T-cell (primary cell): Measurements from ENCODE around the gene MCTP1. TPM values are rescaled to one million over a fixed set of nuclear protein-coding genes. Genes with fewer than 3 reads are reported as not detected.

ENCODE experiments used
- ATAC-seq, 4 experiments: fragments of 200-7000 bp in 3 of 4; fragments of 150-1000 bp in 1 of 4; cut with Tn5 transposase; replicated peaks in 1 of 4; 1 replicate in 3 of 4; 2 replicates in 1 of 4; pipeline ENCODE4 v1.10.0; 2021; ENCODE audit warnings: moderate library complexity in 3 of 4, mild to moderate bottlenecking in 2 of 4, moderate number of reproducible peaks in 1 of 4
- CTCF ChIA-PET, 2 donors: fragments of 300-600 bp; sonication (Branson Sonifier 250); formaldehyde crosslinking; loops; one replicate each; lab custom pipeline; 2022; ENCODE audit warnings: antibody characterized with exemption in 2 of 2; lab: Charles Lee
- POLR2A ChIA-PET, 2 donors: fragments of 300-600 bp; sonication (Branson Sonifier 250); formaldehyde crosslinking; loops; one replicate each; lab custom pipeline; 2022; ENCODE audit warnings: antibody characterized with exemption in 2 of 2; lab: Charles Lee
- DNase-seq, 35 experiments: peaks; one replicate each; pipeline versions ENCODE4 v3.0.0 to v3.0.0-alpha.2; 2013 to 2023
- H3K27ac ChIP-seq: one replicate; pipeline ENCODE4 v1.5.1; 2013; ENCODE audit warnings: low read length
- H3K27me3 ChIP-seq, 2 experiments: replicated peaks in 1 of 2; 1 replicate in 1 of 2; 2 replicates in 1 of 2; pipeline versions ENCODE4 v1.6.1 to v1.7.0; 2013; ENCODE audit warnings: low read length in 1 of 2, mixed read lengths in 1 of 2; ENCODE audit not compliant: control insufficient read depth in 2 of 2, insufficient read depth in 2 of 2; ENCODE audit errors: extremely low read depth in 1 of 2
- H3K36me3 ChIP-seq, 2 donors: 1 replicate in 1 of 2; 2 replicates in 1 of 2; pipeline versions ENCODE4 v1.6.1 to v1.7.0; 2013; ENCODE audit warnings: low read length in 1 of 2; ENCODE audit not compliant: control insufficient read depth in 2 of 2, insufficient read depth in 1 of 2; ENCODE audit errors: extremely low read depth in 1 of 2
- H3K4me1 ChIP-seq, 2 experiments: 1 replicate in 1 of 2; 2 replicates in 1 of 2; pipeline versions ENCODE4 v1.6.1 to v1.7.0; 2013; ENCODE audit warnings: low read length in 2 of 2, mixed read lengths in 1 of 2; ENCODE audit not compliant: insufficient read depth in 2 of 2, control insufficient read depth in 1 of 2; ENCODE audit errors: extremely low read depth in 1 of 2
- H3K4me3 ChIP-seq, 2 donors: 1 replicate in 1 of 2; 2 replicates in 1 of 2; pipeline versions ENCODE4 v1.5.1 to v1.7.0; 2013; ENCODE audit warnings: mild to moderate bottlenecking in 2 of 2, low read length in 1 of 2, moderate library complexity in 1 of 2; ENCODE audit not compliant: control insufficient read depth in 1 of 2; ENCODE audit errors: extremely low read depth in 1 of 2
- H3K9me3 ChIP-seq: 2 replicates; pipeline ENCODE4 v1.7.0; 2013
- H3K27ac Mint-ChIP-seq, 2 donors: one replicate each; pipeline ENCODE4 v1.8.0; 2020 to 2021; ENCODE audit warnings: mild to moderate bottlenecking in 2 of 2, mixed read lengths in 2 of 2
- H3K27me3 Mint-ChIP-seq, 2 donors: one replicate each; pipeline ENCODE4 v1.8.0; 2021 to 2022; ENCODE audit warnings: mixed read lengths in 2 of 2
- H3K36me3 Mint-ChIP-seq: one replicate; pipeline ENCODE4 v1.8.0; 2021; ENCODE audit warnings: mixed read lengths
- H3K4me1 Mint-ChIP-seq, 3 donors: one replicate each; pipeline ENCODE4 v1.8.0; 2020 to 2022; ENCODE audit warnings: mixed read lengths in 3 of 3, mild to moderate bottlenecking in 1 of 3
- H3K4me3 Mint-ChIP-seq, 3 donors: one replicate each; pipeline ENCODE4 v1.8.0; 2020 to 2022; ENCODE audit warnings: mild to moderate bottlenecking in 3 of 3, mixed read lengths in 3 of 3, moderate library complexity in 3 of 3
- H3K9me3 Mint-ChIP-seq, 3 donors: one replicate each; pipeline ENCODE4 v1.8.0; 2020 to 2022; ENCODE audit warnings: mixed read lengths in 3 of 3
- WGBS: methylation state at CpG from one replicate; pipeline ENCODE4 v1.1.5; 2013; ENCODE audit warnings: missing lambda C conversion rate; ENCODE audit not compliant: insufficient coverage; 5-methylcytosine and 5-hydroxymethylcytosine counted together
- total RNA-seq, 35 experiments: library from RNA in 6 of 35; stranded (reverse) in 6 of 35; fragments of 120-200 nt in 1 of 35; gene quantifications; one replicate each; pipeline versions ENCODE4 v1.2.1 to v1.2.4 and lab custom pipeline; 2013 to 2026

Gene MCTP1
- total RNA-seq, 5 donors from 2014 or later (not counting 1 experiment from before 2014, with no cell fraction given) = 0.21 to 2.9 (median 1.7) TPM; not detected in 1

DNA sequence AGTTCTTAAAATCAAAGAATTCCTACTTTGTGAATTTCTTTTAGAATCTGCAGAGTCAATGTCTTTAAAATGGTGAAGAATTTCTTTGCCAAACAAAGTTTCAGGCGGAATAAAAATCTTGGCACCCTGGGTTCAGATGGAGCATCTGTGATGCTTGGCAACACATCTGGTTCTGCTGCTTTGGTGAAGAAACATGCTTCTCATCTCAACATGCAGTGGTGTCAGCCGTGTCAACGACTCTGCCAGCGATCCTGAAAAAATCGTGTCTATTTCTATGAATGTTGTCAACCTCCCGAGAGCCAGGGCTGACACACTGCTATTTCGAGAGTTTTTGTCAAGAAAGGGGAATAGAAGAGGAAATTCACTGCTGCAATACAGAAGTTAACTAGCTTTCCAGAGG lies 514.9 kb downstream of the MCTP1 start:
- Mint-ChIP-seq H3K4me1 (no peaks in the 10 kb centered on the region), H3K27ac (no peak overlapping the region), H3K9me3 (peaks cover 0 to 3% (median 3%) of the 10 kb centered on the region in 3 donors), H3K4me3 (no peak overlapping the region), H3K27me3 (peaks cover 3% of the 10 kb centered on the region in 2 donors), H3K36me3 (no peaks in the 10 kb centered on the region)
- no peaks in the 10 kb centered on the region for H3K9me3 ChIP-seq
- ChIA-PET POLR2A (no interaction called here), CTCF (interaction anchor here in 1 of 2 donors (1.5 kb wide), 1 partner anchor 32 kb away, joined by 5 read pairs; no protein-coding TSS in a partner anchor)
- no peaks in the 10 kb centered on the region for H3K36me3 ChIP-seq
- H3K27ac ChIP-seq = no peak overlapping the region
- no peaks in the 10 kb centered on the region for H3K4me1 ChIP-seq
- WGBS = 98% methylated on average over 5 of the region's 7 CpGs
- ATAC-seq (no peak), DNase-seq (no peak)
- H3K27me3 ChIP-seq = no peaks in the 10 kb centered on the region
- no peak overlapping the region for H3K4me3 ChIP-seq

DNA sequence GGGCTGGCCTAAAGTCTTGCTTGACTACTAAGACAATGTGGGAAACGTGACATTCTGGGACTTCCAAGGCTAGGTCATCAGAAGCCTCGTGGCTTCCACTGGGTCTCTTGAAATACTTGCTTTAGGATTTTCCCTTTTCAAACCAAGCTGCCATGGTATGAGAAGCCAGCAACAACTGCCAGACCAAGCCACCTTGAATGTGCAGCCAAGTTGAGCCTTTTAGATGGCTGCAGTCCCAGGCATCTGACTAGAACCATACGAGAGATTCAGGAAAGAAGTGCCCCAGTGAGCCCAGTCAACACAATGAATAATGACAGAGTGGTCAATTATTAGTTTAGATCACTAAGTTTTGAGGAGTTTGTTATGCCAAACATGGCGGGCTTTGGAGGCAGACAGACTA lies 523.1 kb downstream of the MCTP1 start:
- H3K4me1 ChIP-seq = no peaks in the 10 kb centered on the region
- H3K9me3 Mint-ChIP-seq = peaks cover 0 to 4% (median 0%) of the 10 kb centered on the region in 3 donors
- ATAC-seq (no peak), DNase-seq (no peak)
- POLR2A ChIA-PET = no interaction called here
- H3K4me3 ChIP-seq = no peak overlapping the region
- no peaks in the 10 kb centered on the region for H3K36me3 ChIP-seq
- peaks cover 0 to 4% of the 10 kb centered on the region in 2 donors for H3K27me3 Mint-ChIP-seq
- no peak overlapping the region for H3K27ac Mint-ChIP-seq
- H3K4me3 Mint-ChIP-seq = no peak overlapping the region
- H3K9me3 ChIP-seq = no peaks in the 10 kb centered on the region
- no peak overlapping the region for H3K27ac ChIP-seq
- no peaks in the 10 kb centered on the region for H3K4me1 Mint-ChIP-seq
- WGBS = 77% methylated on average over 3 of the region's 4 CpGs
- H3K27me3 ChIP-seq = no peaks in the 10 kb centered on the region
- no peaks in the 10 kb centered on the region for H3K36me3 Mint-ChIP-seq
- CTCF ChIA-PET = no interaction called here

DNA sequence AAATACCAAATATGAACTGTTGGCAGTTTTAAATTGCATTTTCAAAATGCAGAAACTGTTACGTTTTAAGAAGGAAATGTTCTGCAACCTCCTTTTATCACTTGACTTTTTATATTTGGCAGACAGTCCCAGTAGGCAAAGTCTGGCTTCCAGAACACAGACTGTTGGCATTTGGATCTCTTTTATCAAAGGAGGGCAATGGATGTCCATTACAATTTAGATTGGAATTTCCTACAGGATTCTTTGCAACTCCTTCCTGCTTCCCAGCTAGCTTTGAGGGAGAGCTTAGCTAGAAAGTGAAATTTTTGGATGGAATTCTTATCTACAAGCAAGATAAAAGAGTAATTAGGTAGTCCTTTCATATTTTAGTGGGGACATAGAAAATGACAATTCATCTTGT lies 523.8 kb downstream of the MCTP1 start:
- H3K27me3 Mint-ChIP-seq = peaks cover 0 to 4% of the 10 kb centered on the region in 2 donors

DNA sequence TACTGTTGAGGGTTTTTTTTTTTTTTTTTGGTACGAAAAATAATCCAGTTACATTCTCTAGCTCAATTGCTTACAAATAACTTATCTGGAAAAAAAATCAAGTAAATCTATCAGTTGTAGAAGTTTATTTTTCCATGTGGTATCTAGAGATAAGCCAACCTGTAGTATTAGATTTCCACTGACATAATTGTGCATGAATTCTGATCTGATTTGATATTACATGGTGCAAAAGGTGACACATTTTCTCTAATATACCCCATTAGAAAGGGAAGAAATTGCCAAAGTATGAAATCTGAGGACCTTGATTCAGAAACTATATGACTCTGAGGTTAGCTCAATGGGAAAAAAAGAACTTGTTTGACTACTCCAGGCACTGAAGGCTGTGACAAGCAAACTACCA lies 524.9 kb downstream of the MCTP1 start:
- no peaks in the 10 kb centered on the region for H3K36me3 Mint-ChIP-seq
- peaks cover 0 to 4% (median 0%) of the 10 kb centered on the region in 3 donors for H3K9me3 Mint-ChIP-seq
- no peak overlapping the region for H3K4me3 ChIP-seq
- no peaks in the 10 kb centered on the region for H3K36me3 ChIP-seq
- no peaks in the 10 kb centered on the region for H3K4me1 ChIP-seq
- WGBS = no CpG with 5 or more reads among the region's 1 CpG
- H3K27me3 Mint-ChIP-seq = peaks cover 0 to 2% of the 10 kb centered on the region in 2 donors
- ChIA-PET CTCF (interaction anchor here (0.6 to 1.1 kb wide), 4 partner anchors 22 to 1158 kb away, joined by 3 to 10 read pairs (median 6); no protein-coding TSS in a partner anchor), POLR2A (interaction anchor here (0.6 kb wide), 3 partner anchors 11 to 961 kb away, joined by 4 to 6 read pairs (median 5); no protein-coding TSS in a partner anchor)
- no peaks in the 10 kb centered on the region for H3K9me3 ChIP-seq
- no peaks in the 10 kb centered on the region for H3K4me1 Mint-ChIP-seq
- H3K27ac ChIP-seq = no peak overlapping the region
- no peak for ATAC-seq
- H3K27me3 ChIP-seq = no peaks in the 10 kb centered on the region
- H3K27ac Mint-ChIP-seq = no peak overlapping the region
- DNase-seq = no peak
- H3K4me3 Mint-ChIP-seq = no peak overlapping the region

More for the DNA sequence above, 523.8 kb downstream of the MCTP1 start:
- H3K4me1 ChIP-seq = no peaks in the 10 kb centered on the region
- Mint-ChIP-seq H3K4me3 (no peak overlapping the region), H3K36me3 (no peaks in the 10 kb centered on the region), H3K9me3 (peaks cover 0 to 4% (median 0%) of the 10 kb centered on the region in 3 donors), H3K4me1 (no peaks in the 10 kb centered on the region), H3K27ac (no peak overlapping the region)
- no peaks in the 10 kb centered on the region for H3K9me3 ChIP-seq
- no peak overlapping the region for H3K27ac ChIP-seq
- DNase-seq (no peak), ATAC-seq (no peak)
- H3K36me3 ChIP-seq = no peaks in the 10 kb centered on the region
- no peak overlapping the region for H3K4me3 ChIP-seq
- WGBS = 90% methylated on average over 1 of the region's 1 CpG
- POLR2A ChIA-PET = interaction anchor here in 1 of 2 donors (0.6 kb wide), 1 partner anchor 703 kb away, joined by 3 read pairs; no protein-coding TSS in a partner anchor
- H3K27me3 ChIP-seq = no peaks in the 10 kb centered on the region
- CTCF ChIA-PET = no interaction called here

DNA sequence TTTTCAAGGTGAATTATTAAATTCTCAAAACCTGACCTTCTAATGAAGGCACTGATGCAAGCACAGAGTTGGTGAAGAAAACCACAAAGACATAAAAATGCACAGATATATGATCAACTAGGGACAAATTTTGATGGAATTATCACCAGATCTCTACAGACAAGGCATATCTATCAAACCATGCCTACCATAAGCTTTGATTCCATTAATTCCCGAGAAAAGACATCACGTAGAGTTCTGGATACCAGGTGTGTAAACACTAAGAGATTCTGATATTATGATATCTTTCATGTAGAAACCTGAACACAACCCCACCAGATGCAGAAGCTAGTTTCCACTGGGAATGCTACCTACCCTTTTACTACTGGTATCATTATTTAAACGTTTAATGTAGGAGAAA lies 525.9 kb downstream of the MCTP1 start:
- Histone ChIP-seq H3K36me3 (no peaks in the 10 kb centered on the region), H3K9me3 (no peaks in the 10 kb centered on the region), H3K4me1 (no peaks in the 10 kb centered on the region), H3K4me3 (no peak overlapping the region), H3K27ac (no peak overlapping the region), H3K27me3 (no peaks in the 10 kb centered on the region)
- Mint-ChIP-seq H3K4me1 (no peaks in the 10 kb centered on the region), H3K27ac (no peak overlapping the region), H3K4me3 (no peak overlapping the region), H3K9me3 (no peaks in the 10 kb centered on the region), H3K36me3 (no peaks in the 10 kb centered on the region), H3K27me3 (peaks cover 0 to 2% of the 10 kb centered on the region in 2 donors)
- ChIA-PET POLR2A (no interaction called here), CTCF (no interaction called here)
- ATAC-seq (no peak), DNase-seq (no peak)
- WGBS = no CpG with 5 or more reads among the region's 3 CpGs

DNA sequence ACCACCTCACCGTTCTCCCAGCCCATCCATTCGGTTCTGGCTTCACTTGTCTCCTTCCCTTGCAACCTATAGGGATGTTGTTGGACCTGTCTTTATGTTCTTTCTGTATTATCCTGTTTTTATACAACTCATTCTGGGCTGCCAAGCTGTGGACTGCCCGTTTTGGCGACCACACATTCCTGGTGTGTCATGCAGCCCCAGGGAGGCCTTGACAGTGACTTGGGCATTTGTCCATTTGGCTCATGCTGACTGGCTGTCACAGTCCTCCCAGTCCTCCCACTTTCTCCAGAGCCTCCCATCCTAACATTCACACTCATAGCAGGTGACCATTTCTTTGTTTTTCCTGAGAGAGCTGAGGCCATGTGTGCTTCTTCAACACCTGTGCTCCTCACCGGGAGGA lies 530.1 kb downstream of the MCTP1 start:
- H3K36me3 ChIP-seq = no peaks in the 10 kb centered on the region
- POLR2A ChIA-PET = no interaction called here
- DNase-seq = no peak
- no peak overlapping the region for H3K4me3 ChIP-seq
- Mint-ChIP-seq H3K9me3 (no peaks in the 10 kb centered on the region), H3K27ac (no peak overlapping the region), H3K27me3 (peaks cover 0 to 4% of the 10 kb centered on the region in 2 donors), H3K4me1 (no peaks in the 10 kb centered on the region), H3K4me3 (no peak overlapping the region), H3K36me3 (no peaks in the 10 kb centered on the region)
- ATAC-seq = no peak
- H3K9me3 ChIP-seq = no peaks in the 10 kb centered on the region
- WGBS = 90% methylated on average over 4 of the region's 5 CpGs
- no peak overlapping the region for H3K27ac ChIP-seq
- no peaks in the 10 kb centered on the region for H3K27me3 ChIP-seq
- CTCF ChIA-PET = no interaction called here
- H3K4me1 ChIP-seq = no peaks in the 10 kb centered on the region
